ENCODE results near the gene ITSN1.
"Not testable (repeated sequence)": the region's sequence is repeated elsewhere in the genome, so short reads cannot be mapped to it uniquely, and the experiment has no call there.

The ITSN1 gene

DNA sequence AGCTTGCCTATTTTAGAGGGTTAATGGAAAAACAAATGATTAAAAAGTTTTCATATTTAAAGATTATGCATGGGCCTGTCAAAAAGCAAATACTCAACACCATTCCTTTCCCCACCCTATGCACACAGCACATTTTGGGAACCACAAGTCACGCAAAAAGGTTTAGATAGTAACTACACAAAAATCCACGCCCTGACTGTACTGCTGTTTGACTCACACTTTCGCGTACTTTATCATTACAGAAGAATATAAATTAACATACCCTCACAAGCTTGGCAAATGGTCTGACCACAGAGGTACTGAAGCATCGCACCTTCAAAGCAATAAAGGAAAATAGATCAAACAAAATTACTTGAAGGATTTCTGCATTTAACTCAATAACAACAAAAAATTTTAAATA lies 271.9 kb downstream of the ITSN1 start:
- in situ Hi-C loops (cut with MboI; ENCODE audit: low sequenced_read_pairs), result loop anchor here (25.0 kb wide), 1 partner anchor 698 kb away; the partner anchor contains the start of gene RCAN1

DNA sequence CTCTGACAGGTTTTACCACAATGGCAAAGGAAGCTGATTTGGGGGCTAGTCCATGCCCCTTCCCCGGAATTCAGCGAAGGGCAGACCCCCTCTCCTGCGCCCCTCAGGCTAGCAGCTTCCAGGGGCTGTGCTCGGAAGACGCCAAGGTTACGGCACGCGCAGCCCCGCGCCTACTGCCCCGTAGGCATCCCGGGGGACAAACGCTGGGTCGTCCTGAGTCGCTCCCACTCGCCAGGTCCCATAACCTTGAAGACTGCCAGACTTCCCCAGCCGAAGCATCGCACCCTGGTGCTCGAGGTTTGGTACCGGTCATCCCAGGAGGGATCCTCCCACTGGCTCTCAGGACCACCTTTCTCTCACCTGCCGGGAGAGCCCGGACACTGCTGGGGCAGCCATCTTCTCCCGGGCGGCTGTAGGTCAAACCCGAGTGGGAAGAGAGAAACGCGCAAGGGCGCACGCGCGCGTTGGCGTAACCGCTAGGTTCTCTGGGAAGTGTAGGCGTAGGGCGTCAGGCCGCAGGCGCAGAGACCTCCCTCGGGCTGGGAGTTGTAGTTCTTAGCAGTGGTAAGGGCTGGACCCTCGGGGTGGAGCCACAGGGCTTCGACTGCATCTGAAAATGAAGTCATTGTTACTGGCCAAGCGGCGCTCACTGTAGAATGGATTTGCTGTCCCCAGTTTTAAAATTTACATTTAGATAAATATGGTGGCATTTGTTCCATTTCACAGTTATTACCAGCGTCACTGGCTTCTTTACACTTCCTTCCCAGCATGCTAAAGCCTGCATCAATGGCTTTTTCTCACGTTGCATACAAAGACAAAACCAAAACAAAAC lies 273.3 kb downstream of the ITSN1 start, which contains the start of gene ATP5PO:
ATP5PO (minus strand) TSS at position 437 of the 832 bp plus-strand sequence; CDS start at position 396, 41 bp downstream.
- in situ Hi-C loops (cut with MboI; ENCODE audit: low sequenced_read_pairs), result loop anchor here (25.0 kb wide), 1 partner anchor 697 kb away; the partner anchor contains the start of gene RCAN1

DNA sequence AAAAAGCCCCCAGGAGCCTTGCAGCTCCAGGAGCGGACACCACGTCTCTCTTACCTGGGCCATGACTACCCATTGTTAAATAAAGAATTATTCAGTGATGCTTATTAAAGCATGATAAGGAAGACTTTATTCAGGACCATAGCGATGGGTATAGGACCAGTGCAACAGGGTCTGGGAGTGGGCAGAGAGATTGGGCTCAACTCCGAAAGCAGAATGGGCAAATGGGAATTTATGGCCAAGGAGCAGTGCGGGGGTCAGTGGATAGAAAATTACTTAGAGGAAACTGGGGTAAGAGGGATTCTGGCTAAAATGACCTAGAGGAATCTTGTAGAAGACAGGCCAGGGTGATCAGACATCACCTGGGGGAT lies 273.9 kb downstream of the ITSN1 start:
- in situ Hi-C loops (cut with MboI; ENCODE audit: low sequenced_read_pairs), result loop anchor here (25.0 kb wide), 1 partner anchor 696 kb away; the partner anchor contains the start of gene RCAN1

DNA sequence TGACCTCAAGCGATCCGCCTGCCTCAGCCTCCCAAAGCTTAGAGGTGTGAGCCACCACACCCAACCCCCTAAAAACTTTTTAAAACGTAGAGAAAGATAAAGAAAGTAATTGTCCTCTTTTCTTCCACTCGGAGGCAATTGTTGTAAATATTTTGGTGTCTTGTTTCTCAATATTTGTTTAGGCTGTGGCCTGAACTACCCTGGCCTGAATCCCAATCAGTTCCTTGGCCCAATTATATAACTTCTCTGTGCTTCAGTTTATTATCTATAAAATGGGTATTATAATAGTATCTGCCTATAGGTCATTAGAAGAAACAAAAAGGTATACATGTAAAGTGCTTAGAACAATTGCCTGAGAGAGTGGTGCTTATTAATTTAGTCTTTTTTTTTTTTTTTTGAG lies 275.1 kb downstream of the ITSN1 start:
- in situ Hi-C loops (cut with MboI; ENCODE audit: low sequenced_read_pairs), result loop anchor here (25.0 kb wide), 1 partner anchor 695 kb away; the partner anchor contains the start of gene RCAN1

DNA sequence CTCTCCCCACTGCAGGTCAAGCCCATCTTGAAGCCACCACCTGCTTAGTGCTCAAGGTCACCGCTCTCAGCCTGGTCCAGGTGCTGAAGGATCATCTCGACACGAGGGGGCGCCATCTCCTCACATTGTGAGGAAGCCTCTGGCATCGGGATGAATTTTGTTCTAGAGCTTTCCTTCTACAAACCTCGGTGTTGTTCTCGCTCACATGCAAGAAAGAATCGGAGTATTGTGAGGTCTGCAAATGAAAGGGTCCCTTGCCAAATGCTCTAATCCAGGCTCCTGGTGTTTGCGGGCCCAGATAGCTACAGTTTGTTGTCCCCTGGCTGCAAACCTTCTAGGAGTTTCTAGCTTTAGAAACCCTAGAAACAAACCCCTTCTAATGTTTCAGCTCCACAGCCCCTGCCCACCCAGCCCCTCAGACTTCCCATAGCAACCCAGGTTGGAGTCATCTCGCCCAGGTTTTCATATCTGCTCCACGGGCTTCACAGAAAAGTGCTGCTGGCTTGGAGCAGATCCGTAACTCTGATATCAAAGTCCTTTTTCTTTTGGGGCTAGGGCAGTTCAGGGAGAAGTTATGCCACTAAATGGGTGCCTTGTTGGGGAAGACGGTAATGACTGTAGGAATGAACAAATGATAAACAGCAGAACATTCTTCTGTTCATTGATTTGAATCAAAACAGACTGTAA lies 281.9 kb downstream of the ITSN1 start:
- in situ Hi-C loops (cut with MboI; ENCODE audit: low sequenced_read_pairs), result loop anchor here (25.0 kb wide), 1 partner anchor 688 kb away; the partner anchor contains the start of gene RCAN1

DNA sequence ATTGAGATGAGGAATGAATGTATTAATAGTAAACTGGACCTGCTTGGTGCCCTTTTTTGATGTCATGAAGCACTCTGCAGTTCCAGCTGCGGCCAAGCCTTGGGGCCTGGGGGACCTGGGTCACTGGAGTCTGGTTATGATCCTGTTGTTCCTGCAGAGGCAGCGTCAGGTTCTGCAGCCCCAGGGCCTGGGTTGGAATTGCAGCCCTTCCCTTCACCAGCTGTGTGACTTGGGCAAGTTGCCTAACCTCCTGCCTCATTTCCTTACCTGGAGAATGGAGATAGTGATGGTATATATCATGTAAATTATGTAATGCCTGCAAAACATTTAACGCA lies 282.4 kb downstream of the ITSN1 start:
- in situ Hi-C loops (cut with MboI; ENCODE audit: low sequenced_read_pairs), result loop anchor here (25.0 kb wide), 1 partner anchor 688 kb away; the partner anchor contains the start of gene RCAN1

DNA sequence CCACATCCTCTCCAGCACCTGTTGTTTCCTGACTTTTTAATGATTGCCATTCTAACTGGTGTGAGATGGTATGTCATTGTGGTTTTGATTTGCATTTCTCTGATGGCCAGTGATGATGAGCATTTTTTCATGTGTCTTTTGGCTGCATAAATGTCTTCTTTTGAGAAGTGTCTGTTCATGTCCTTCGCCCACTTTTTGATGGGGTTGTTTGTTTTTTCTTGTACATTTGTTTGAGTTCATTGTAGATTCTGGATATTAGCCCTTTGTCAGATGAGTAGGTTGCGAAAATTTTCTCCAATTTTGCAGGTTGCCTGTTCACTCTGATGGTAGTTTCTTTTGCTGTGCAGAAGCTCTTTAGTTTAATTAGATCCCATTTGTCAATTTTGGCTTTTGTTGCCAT lies 283.9 kb downstream of the ITSN1 start:
- in situ Hi-C loops (cut with MboI; ENCODE audit: low sequenced_read_pairs), result not testable (repeated sequence)

DNA sequence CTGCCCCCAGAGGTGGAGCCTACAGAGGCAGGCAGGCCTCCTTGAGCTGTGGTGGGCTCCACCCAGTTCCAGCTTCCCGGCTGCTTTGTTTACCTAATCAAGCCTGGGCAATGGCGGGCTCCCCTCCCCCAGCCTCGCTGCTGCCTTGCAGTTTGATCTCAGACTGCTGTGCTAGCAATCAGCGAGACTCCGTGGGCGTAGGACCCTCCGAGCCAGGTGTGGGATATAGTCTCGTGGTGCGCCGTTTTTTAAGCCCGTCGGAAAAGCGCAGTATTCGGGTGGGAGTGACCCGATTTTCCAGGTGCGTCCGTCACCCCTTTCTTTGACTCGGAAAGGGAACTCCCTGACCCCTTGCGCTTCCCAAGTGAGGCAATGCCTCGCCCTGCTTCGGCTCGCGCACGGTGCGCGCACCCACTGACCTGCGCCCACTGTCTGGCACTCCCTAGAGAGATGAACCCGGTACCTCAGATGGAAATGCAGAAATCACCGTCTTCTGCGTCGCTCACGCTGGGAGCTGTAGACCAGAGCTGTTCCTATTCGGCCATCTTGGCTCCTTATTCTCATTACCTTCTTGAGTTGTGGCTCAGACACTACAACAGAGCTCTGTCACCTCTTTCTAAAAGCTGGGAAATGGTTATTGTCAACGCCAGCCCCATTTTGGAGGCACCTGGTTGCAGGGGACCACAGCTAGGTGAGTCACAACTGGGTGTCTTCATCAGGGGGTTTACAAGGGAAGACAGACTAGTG lies 288.9 kb downstream of the ITSN1 start:
- in situ Hi-C loops (cut with MboI; ENCODE audit: low sequenced_read_pairs), result not testable (repeated sequence)

DNA sequence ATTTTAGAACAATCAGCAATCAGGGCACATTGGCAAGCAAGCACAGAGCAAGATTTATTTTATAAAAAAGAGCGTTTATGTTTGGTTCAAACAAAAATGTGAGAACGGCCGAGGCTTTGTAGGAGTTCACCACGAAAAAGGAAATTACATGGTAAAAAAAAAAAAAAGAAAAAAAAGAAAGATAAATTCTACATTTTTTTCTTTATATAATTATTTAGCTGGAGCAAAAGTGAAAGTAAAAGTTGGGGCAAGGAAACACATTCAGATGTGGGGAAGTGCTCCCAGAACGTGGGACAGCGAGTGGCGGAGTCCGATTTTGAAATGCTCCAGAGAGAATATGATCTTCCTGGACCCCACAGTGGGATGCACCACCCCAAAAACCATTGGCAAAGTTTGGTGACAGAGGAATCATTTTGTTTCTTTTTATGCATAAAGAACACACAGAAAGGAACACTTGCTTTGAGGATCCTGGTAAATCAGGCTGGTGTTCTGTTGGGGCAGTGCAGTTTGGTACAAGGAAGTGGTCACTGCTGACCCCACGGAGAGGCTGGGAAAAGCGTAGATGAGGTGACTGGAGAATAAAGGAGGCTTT lies 289.6 kb downstream of the ITSN1 start:
- in situ Hi-C loops (cut with MboI; ENCODE audit: low sequenced_read_pairs), result no loop called here

DNA sequence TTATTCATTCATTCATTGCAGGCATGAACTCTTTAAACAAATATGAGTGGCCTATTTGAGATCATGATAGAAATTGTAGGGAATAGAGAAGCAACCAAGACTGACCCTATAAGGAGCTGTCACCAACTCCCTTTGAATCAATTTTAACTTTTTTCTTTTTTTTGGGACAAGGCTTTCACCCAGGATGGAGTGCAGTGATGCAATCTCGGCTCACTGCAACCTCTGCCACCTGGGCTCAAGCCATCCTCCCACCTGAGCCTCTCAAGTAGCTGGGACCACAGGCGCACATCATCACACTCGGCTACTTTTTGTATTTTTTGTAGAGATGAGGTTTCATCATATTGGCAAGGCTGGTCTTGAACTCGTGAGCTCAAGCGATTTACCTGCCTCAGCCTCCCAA lies 290.4 kb downstream of the ITSN1 start:
- in situ Hi-C loops (cut with MboI; ENCODE audit: low sequenced_read_pairs), result no loop called here

DNA sequence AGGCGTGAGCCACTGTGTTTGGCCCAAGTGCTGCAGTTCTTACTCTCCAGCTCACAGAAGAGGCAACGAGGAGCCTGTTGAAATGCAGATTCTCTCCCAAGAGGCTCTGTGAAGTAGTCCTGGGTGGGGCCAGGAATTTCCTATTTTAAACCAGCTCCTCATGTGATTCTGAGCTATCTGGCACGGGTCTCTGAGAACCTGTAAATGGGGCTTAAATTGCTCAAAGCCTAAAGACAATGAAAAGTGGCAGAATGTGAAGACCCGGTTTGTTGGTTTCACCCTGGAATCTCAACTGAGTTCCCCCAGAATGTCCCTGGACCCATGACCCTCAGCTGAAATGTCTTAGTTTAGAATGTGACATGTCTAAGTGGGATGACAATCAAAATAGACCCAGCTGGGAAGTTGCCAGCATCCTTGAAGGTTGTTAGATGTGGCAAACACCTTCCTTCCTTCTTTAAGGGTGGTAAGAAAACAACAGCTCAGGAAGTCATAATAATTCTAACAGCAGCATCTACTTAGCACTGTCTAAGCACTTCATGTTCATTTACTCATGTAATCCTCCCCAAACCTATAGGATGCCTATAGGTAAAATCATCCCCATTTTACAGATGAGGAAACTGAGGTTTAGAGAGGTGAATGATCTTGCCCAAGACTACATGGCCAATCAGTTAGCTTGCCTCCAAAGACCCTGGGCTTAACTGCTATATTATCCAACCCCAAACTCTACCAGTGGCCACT lies 294.2 kb downstream of the ITSN1 start:
- in situ Hi-C loops (cut with MboI; ENCODE audit: low sequenced_read_pairs), result no loop called here

DNA sequence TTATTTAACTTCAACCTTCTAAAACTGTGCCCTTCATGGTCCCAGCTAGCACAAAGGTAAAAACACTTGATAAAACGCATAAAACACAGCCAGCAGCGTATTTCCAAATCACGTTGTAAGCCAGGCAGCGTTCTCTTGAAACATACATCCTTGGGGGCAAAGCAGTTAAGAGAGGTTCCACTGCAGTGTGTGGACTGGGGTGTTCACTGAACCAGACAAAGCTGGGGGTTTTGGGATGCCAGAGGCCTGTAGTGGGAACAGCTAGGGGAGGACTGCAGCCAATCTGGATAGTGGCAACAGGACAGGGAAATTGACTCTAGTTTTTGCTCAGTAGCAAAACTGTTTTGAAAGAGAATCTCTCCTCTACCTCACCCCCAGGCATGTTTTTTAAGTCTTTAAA lies 294.8 kb downstream of the ITSN1 start:
- in situ Hi-C loops (cut with MboI; ENCODE audit: low sequenced_read_pairs), result no loop called here

DNA sequence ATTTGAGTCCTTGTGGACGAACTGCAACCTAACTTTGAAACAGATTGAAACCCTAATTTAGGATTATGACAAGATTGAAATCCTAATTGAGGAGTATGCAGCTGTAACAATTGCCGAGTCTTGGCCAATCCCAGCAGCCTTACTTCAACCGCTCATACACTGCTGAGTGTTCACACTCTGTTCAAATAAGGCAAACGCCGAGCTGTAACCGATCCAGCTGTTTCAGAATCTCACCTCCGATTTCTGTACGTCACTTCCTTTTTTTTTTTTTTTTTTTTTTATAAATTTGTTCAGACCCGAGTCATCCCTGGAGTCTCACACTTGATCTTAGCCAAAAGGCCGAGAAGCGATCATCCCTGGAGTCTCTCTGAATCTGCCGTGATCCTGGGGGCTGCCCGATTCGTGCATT lies 295.6 kb downstream of the ITSN1 start:
- in situ Hi-C loops (cut with MboI; ENCODE audit: low sequenced_read_pairs), result no loop called here

DNA sequence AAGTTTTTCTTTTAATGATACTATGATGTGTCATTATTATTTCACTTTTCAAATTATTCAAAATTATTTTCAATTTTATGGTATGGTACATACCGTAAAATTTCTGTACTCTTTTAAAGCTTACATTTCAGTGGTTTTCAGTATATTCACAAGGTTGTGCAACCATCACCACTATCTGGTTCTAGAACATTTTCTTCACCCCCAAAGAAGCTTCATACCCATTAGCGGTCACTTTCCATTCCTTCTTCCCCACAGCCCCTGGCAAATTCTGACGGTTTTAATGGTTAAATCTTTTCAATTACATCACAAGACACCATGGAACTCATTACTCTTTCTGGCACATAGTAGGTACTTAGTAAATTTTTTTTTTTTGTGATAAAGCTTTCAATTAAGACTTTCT lies 296.1 kb downstream of the ITSN1 start:
- in situ Hi-C loops (cut with MboI; ENCODE audit: low sequenced_read_pairs), result no loop called here

DNA sequence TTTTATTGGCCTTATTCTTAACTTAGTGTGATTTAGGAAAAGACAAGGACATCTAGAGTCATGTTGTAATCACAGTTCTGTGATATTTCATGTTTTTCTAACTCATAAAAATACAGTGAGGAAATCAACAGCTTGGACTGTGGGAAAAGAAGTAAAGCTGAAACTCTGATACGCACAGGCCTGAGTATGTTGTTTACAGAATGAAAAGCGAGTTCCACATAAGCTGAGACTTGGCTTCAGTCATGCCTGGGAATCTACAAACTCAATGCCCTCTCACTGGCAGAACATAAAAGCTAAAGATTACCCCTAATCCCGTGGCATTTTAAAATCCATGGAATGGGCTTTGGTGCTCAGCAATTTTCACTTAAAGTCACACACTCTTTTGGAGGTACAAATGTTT lies 296.9 kb downstream of the ITSN1 start:
- in situ Hi-C loops (cut with MboI; ENCODE audit: low sequenced_read_pairs), result no loop called here

DNA sequence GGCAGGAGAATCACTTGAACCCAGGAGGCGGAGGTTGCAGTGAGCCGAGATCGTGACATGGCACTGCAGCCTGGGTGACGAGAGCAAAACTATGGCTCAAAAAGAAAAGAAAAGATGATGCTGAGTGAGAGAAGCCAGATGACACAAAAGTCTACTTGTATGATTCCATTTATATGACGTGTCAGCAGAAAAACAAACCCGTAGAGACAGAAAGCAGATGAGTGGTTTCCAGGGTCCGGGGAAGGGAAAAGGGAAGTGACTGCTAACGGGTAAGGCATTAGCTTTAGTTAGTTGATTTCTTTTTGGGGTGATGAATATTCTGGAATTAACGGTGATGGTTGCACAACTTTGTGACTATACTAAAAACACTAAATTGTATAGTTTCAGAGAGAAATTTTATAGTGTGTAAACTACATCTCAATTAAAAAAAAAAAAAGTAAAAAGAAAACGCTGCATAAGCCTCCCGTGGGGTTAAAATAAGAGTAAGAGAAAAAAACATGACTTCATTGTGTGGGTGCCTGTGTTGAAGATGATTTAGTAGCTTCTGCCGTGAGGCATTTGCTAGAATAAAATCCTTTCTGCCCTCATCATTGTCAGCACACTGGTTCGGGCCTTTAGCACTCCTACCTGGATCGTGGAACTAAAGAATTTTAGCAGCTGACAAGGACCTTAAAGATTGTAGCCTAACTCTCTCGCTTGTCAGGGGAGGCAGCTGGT lies 298.0 kb downstream of the ITSN1 start:
- in situ Hi-C loops (cut with MboI; ENCODE audit: low sequenced_read_pairs), result no loop called here

DNA sequence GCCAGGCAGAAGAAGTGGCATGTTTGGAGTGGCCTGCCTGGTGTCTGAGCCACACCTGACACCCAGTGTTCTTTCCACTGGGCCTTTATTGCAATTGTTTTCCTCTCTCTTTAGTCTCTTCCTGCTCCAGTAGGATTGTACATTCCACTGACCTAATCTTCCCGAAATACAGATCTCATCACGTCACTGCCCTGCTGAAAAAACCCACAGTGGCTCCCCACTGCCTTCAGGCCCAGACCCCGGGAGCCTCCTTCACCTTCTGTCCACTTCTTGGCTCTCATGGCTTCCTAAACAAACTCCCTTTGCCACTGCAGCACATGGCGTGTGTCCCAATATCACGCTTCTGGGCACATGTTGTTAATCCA lies 298.6 kb downstream of the ITSN1 start:
- in situ Hi-C loops (cut with MboI; ENCODE audit: low sequenced_read_pairs), result no loop called here

DNA sequence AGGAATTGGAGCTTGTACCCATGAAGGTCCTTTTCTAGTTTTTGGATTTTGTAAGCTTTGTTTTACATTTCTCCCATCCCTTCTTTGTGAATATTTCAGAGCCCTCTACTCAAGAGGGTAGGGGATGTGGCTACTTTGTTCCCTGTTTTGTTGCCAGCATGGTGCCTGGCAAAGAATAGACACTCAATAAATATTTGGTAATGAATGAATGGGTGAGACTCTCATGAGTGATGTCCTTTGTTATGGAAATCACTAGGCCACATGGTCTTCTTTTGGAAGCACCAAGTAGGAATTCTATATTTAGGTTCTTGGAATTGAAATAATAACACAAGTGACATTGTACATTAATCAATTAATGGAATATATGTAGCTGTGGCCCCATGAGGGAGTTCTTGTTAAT lies 300.1 kb downstream of the ITSN1 start:
- in situ Hi-C loops (cut with MboI; ENCODE audit: low sequenced_read_pairs), result no loop called here

DNA sequence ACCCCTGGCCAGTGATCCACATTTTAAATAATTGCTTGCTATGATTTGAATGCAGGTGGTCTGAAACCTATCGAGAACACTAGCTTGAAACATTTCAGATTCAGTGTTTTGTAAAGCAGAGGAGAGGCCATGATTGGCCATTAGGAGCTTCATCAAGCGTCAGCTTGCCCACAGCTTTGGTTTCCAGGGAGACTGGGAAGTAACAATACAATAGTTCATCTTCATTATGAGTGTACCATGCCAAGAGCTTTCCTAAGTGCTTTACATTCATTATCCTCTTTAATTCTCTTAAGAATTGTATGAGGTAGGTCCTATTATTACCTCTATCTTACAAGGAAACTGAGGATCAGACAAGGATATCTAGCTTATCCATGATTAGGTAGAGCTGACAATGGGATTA lies 301.0 kb downstream of the ITSN1 start:
- in situ Hi-C loops (cut with MboI; ENCODE audit: low sequenced_read_pairs), result no loop called here
